Measurements from ENCODE around the gene PERM1. TPM values are rescaled to one million over a fixed set of nuclear protein-coding genes. Genes with fewer than 3 reads are reported as not detected.

The PERM1 gene
- total and polyA plus RNA-seq, 9 of the 15 experiments (the other 6 are each of a cell fraction or from before 2014, with no cell fraction given): not detected

- TF ChIP-seq, protein P1, sequence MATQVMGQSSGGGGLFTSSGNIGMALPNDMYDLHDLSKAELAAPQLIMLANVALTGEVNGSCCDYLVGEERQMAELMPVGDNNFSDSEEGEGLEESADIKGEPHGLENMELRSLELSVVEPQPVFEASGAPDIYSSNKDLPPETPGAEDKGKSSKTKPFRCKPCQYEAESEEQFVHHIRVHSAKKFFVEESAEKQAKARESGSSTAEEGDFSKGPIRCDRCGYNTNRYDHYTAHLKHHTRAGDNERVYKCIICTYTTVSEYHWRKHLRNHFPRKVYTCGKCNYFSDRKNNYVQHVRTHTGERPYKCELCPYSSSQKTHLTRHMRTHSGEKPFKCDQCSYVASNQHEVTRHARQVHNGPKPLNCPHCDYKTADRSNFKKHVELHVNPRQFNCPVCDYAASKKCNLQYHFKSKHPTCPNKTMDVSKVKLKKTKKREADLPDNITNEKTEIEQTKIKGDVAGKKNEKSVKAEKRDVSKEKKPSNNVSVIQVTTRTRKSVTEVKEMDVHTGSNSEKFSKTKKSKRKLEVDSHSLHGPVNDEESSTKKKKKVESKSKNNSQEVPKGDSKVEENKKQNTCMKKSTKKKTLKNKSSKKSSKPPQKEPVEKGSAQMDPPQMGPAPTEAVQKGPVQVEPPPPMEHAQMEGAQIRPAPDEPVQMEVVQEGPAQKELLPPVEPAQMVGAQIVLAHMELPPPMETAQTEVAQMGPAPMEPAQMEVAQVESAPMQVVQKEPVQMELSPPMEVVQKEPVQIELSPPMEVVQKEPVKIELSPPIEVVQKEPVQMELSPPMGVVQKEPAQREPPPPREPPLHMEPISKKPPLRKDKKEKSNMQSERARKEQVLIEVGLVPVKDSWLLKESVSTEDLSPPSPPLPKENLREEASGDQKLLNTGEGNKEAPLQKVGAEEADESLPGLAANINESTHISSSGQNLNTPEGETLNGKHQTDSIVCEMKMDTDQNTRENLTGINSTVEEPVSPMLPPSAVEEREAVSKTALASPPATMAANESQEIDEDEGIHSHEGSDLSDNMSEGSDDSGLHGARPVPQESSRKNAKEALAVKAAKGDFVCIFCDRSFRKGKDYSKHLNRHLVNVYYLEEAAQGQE (IDR thresholded peaks at IDR 0.05; ENCODE audit: borderline replicate concordance): 0 out of 2 replicates have a peak, but pooled peaks have one; percentile 3
- TF ChIP-seq, protein P1 (CRISPR knock-in tag; IDR thresholded peaks at IDR 0.05; ENCODE audit: low read depth): peak; percentile 46; the same call in 1 of the 2 replicates
- TF ChIP-seq MECOM (CRISPR knock-in tag; IDR thresholded peaks at IDR 0.05) (no peak), CBX8 (IDR thresholded peaks at IDR 0.05; ENCODE audit: borderline replicate concordance, extremely low read depth, low read depth, low read length, poor library complexity, severe bottlenecking) (no peak), SAFB (IDR thresholded peaks at IDR 0.05; ENCODE audit: borderline replicate concordance, low read depth, low read length) (peak; percentile 22; the same call in 1 of the 2 replicates), SMARCC2 (IDR thresholded peaks at IDR 0.05; ENCODE audit: low read depth) (no peak), SIN3A (IDR thresholded peaks at IDR 0.05; ENCODE audit: borderline replicate concordance in 2 of 2, control insufficient read depth in 1 of 2, low read depth in 2 of 2, low read length in 2 of 2) (peak in 1 of 2 experiments; percentile 36; a peak in 1 of 4 replicates), RBBP5 (IDR thresholded peaks at IDR 0.05; ENCODE audit: borderline replicate concordance, insufficient read depth, low read length, poor library complexity, severe bottlenecking) (peak; percentile 26), ZNF197 (CRISPR knock-in tag; IDR thresholded peaks at IDR 0.05; ENCODE audit: low read depth) (no peak), KDM4B (IDR thresholded peaks at IDR 0.05; ENCODE audit: borderline replicate concordance in 2 of 2, low read depth in 1 of 2) (peak in 1 of 2 experiments; percentile 72; a peak in 1 of 4 replicates), CBFA2T2 (conservative IDR thresholded peaks at IDR 0.05) (no peak), WHSC1 (IDR thresholded peaks at IDR 0.05; ENCODE audit: low read length) (no peak), MAZ (CRISPR knock-in tag; conservative IDR thresholded peaks at IDR 0.05 in 1 of 2, IDR thresholded peaks at IDR 0.05 in 1 of 2) (peak in 1 of 2 experiments; percentile 62; a peak in 2 of 4 replicates), SMAD1 (IDR thresholded peaks at IDR 0.05; ENCODE audit: low read depth, low read length, partially characterized antibody) (no peak), RBM14 (IDR thresholded peaks at IDR 0.05; ENCODE audit: borderline replicate concordance, insufficient read depth, low read depth, low read length) (0 out of 2 replicates have a peak, but pooled peaks have one; percentile 70), ZBTB17 (CRISPR knock-in tag; IDR thresholded peaks at IDR 0.05) (no peak), STAT5A (IDR thresholded peaks at IDR 0.05; ENCODE audit: borderline replicate concordance, low read length) (no peak), ZNF57 (CRISPR knock-in tag; IDR thresholded peaks at IDR 0.05) (no peak)
These were observed 39.4 kb upstream of the PERM1 start (continued) for GRCh38 chr1:1021010-1021919.

Data from K562 (cell line).